ENCODE measurements around the gene MYRIP.

The MYRIP gene

DNA sequence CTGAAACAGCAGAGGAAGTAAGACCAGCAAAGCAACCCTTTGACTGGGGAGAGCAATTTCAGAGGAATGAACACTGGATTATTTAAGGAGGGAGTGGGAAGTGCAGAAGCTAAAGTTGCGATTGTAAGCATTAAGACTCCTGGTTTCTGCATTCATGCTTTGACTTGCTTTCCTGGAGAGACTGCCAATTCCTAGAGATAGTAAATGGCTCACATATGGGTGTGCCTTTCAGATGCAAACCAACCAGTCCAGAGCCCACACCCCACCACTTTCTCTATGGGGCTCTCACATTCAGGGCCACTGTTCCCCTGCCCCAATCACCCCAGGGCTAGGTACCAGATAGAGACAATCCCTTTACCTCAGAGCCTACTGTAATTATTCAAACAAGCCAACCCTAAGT, 299.2 kb downstream of the MYRIP start:
- no peak for DNase-seq (ENCODE audit: low read depth)
- H3K4me3 ChIP-seq (ENCODE audit: control insufficient read depth, low read depth, low read length) = no peak overlapping the region

DNA sequence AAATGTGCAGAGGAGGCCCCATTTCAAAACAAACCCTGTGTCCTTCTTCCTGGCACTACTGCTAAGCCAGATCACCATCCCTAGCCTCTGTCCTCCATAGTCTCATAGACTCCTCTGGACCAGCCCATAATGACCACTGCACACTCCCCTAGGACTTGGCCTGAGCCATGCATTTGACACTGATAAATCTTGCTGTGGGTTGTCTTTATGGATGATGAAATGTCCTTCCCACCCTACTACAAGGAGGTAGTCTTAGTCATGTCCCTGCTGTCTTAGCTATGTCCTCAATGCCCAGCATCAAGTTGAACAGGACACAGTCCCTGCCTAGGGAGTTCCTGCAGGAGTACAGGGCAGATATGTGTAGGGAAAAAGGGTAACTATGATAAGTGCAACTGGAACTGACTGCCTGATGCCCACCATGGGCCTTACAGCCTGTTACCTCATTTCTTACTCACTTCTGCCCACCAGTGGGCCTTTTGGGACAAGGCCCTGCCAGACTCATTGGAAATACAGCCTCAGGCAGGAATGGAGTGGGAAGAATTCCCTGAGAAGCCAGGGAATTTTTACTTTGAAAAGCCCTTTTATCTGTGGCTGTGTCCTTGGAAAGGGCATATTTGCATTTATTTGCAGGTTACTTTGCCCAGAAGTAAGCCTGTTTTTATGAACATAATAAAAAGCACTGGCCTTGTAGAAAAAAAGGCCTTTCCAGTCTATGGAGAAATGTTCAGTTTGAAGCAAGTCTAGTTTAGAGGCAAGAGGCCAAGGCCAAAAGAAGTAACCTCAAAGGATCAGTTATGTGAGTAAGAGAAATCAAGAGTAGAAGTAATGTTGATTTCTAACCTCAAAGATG, 300.5 kb downstream of the MYRIP start:
- no peak overlapping the region for H3K4me3 ChIP-seq (ENCODE audit: control insufficient read depth, low read depth, low read length)
- TF ChIP-seq CTCF (IDR thresholded peaks at IDR 0.05; ENCODE audit: control insufficient read depth, insufficient read depth, low read depth, low read length, missing control alignments) = peak; percentile 64
- no peak for DNase-seq (ENCODE audit: low read depth)

More for the DNA sequence above, 299.2 kb downstream of the MYRIP start:
- TF ChIP-seq CTCF (IDR thresholded peaks at IDR 0.05; ENCODE audit: control insufficient read depth, insufficient read depth, low read depth, low read length, missing control alignments) = no peak

DNA sequence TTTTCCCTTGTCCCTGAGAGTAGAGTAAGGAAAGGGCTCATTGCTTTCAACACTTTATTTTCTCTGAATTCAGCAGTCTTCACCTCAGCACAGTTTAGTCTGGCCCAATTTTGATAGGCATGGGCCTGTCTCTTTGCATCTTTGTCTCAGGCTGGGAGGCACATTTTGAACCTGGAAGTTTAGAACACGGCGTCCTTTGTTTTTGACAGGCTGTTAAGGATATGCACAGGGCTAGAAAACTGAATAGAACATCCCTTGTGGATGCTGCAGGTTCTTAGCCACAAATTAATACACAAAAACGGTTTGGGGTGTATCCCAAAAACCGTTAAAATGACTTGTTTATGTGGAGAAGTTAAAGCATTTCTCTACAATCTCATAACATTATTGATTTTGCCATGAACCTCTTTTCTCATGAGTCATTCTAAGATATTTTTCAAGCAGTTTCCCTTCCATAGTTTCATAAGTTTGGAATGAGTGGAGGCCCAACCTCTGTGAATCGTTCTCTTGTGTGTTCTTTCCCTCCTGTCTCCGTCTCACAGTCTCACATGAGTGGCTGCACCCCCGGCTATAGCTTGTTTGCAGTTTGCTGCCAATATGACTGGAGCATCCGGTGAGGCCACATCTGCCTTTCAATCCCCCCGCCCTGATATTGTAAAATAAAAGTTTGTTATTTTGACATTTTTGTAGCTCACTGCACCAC, 307.2 kb downstream of the MYRIP start:
- DNase-seq (ENCODE audit: low read depth) = no peak

DNA sequence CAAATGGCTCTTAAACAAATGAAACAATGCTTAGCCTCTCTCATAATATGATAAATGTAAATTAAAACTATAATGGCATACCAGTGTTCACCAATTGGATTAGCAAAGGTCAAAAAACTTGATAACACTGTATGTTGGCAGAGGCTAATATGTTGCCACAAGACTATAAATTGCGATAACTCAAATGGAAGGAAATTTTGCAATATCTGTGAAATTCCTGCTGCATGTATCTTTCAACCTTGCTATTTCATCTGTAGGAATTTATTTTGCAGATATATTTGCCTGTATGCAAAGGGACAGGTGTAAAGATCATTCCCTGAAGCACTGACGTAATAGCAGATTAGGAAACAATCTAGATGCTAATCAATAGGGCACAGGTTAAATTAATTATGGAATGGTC, 308.7 kb downstream of the MYRIP start:
- no peak for TF ChIP-seq CTCF (IDR thresholded peaks at IDR 0.05; ENCODE audit: control insufficient read depth, insufficient read depth, low read depth, low read length, missing control alignments)
- DNase-seq (ENCODE audit: low read depth) = no peak
- no peak overlapping the region for H3K4me3 ChIP-seq (ENCODE audit: control insufficient read depth, low read depth, low read length)

More for the DNA sequence above, 307.2 kb downstream of the MYRIP start:
- no peak overlapping the region for H3K4me3 ChIP-seq (ENCODE audit: control insufficient read depth, low read depth, low read length)
- no peak for TF ChIP-seq CTCF (IDR thresholded peaks at IDR 0.05; ENCODE audit: control insufficient read depth, insufficient read depth, low read depth, low read length, missing control alignments)

DNA sequence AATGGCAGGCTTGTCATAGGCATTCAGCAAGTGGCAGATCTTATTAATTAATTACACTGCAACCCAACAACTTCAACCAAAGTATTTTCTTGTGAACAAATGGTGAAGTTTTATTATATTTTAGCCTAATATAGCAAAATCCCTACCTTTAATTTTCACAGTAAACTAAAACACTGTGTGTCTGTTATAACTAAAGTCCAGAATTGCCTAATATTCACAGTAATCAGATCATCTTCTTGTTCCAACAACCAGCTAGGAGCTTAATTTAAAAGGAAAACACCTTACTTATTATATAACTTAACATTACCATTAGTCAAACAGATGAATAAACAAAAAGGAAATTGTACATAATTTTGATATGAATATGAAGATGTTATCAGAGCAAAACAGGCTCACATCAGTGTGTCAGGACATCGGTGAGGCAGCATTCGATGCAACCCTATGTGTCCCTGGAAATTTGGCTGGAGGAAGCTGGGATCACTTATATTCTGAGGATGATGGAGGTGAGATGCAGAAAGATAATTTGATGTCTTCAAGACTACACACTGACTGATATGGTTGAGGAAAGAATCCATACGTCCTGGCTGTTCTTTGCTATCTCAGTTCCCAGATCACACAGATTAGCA, 310.8 kb downstream of the MYRIP start:
- no peak for TF ChIP-seq CTCF (IDR thresholded peaks at IDR 0.05; ENCODE audit: control insufficient read depth, insufficient read depth, low read depth, low read length, missing control alignments)
- no peak for DNase-seq (ENCODE audit: low read depth)

DNA sequence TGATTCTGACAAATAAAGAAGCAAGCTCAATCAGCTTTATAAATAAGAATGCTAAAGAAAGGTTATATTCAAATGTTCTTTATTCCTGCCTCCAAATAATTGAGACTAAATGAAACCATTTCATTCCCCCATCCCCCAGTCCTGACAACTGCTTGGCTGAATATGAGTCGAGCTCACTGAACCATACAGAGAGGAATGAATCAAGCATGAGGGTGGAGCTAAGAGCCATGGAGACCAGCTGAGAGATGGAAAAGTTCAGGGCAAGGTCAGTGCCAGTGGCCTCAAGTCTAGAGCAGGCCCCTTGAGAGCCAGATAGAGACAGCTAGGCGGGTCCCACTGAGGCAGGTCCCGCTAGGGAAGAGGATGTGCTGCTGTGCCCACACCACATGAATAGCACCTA, 311.4 kb downstream of the MYRIP start:
- H3K4me3 ChIP-seq (ENCODE audit: control insufficient read depth, low read depth, low read length) = no peak overlapping the region
- DNase-seq (ENCODE audit: low read depth) = no peak
- no peak for TF ChIP-seq CTCF (IDR thresholded peaks at IDR 0.05; ENCODE audit: control insufficient read depth, insufficient read depth, low read depth, low read length, missing control alignments)

More for the DNA sequence above, 310.8 kb downstream of the MYRIP start:
- no peak overlapping the region for H3K4me3 ChIP-seq (ENCODE audit: control insufficient read depth, low read depth, low read length)

All from AG09309 (cell line).